HG03439 (cell line): ENCODE measurements around the gene CORIN.
"Not testable (repeated sequence)": the region's sequence is repeated elsewhere in the genome, so short reads cannot be mapped to it uniquely, and the experiment has no call there.

ENCODE experiments used
- ATAC-seq: cut with Tn5 transposase; IDR thresholded peaks from one replicate; pipeline ENCODE4 v1.9.1; 2021; ENCODE audit warnings: mild to moderate bottlenecking, moderate library complexity; ENCODE audit not compliant: unreplicated experiment

Gene CORIN

DNA sequence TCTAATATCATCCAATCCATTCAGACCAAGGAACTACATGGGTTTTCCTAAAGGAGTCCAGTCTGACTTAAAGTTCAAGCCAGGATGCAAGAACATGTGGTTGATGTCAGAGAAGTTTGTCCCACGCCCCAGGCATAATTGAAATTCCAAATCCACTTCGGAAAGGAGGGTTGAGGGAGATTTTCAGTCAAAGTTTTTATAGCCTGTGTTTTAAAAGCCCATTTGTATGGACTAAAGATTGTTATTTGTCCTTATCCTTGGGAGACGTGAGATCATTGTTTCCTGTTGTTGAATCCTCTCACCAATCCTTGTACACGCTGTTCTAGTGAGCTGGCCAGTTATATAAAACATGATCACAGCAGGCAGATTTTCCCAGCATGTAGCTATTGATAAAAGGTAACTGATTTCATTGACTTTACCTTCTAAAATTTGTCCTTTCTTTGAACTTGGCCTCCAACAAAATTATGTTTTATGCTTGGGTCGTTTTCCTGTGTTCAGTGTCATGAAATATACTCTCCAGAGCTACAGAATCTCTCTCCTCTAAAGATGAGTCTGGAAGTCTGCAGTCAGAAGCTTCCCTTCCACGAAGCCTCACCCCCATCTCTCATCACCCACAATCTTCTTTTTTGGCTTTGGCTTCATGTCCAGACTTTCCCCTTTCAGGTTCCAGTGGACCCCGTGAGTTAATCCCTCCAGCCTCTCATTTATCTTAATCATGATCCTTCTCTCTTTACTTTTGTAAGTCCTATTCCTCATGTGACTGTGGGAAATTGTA, 259.9 kb downstream of the CORIN start:
- ATAC-seq = no peak

DNA sequence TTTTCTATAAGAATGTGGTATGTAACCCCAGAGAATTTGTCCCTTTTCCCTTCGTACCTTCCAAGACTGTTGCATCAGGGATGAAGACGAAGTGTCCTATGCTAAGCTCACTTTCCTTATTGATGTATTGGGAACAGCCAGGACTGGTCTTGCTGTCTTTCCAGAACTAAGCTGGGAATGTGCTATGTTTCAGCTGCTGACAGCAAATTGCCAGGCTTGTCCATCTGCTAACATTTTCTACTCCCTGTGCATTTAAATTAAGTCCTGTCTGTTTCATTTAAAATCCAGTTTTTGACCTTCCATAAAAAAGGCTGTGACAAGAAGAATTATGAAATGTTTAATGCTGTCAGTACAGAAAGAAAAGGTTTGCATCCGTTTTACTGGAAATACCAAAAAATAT, 264.9 kb downstream of the CORIN start:
- ATAC-seq = no peak

DNA sequence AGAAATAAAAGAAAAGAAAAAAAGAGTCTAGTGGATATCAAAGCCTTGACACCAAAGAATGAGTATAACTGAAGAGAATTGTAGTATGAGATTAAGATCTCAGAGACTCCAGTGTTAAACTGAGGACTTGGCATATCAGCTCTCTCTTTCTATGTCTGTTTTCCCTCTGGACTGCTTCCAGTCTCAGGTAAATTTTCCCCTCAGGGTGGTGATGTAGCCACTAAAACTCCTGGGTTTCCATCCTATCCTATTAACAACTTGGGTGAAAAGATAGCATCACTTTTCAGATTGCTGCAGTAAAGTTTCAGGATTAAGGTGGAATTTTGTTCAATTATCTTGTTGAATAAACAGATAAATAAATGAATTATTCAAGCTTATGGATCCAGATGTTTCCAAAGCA, 267.1 kb downstream of the CORIN start:
- no peak for ATAC-seq

DNA sequence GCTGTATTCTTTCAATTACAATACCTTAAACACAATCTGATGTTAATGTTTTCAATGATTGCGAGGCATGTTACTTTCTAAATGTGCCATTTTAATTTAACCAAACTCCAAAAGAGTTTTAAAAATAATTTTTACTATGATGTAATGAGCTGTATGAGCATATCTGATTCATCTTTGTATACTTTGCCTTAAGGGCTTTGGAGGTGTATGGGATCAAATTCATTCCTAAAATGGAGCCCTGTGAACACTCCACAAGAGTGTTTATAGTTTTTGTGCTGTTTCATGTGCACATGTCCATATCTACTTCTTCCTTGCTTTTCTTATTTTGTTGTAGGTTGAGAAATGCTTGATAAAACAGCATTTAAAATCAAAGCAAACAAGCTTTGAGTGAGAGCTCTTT, 270.4 kb downstream of the CORIN start:
- no peak for ATAC-seq

DNA sequence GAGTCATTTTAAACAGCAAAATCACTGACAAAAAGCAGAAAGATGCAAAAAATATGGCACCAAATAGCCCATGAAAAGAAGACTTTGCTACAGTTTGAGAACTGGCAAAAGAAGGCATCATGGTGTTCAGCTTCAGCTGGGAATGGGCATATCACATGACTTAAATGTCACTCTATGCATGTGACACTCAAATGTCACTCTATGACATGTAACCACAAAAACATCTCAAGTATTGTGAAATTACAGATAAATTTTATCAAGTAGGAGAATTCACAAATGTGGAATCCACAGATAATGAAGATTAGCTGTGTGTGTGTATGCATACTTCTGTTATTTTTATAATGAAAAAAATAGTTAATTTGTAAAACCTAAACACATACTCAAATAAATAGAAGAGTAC, 270.9 kb downstream of the CORIN start:
- ATAC-seq = no peak

DNA sequence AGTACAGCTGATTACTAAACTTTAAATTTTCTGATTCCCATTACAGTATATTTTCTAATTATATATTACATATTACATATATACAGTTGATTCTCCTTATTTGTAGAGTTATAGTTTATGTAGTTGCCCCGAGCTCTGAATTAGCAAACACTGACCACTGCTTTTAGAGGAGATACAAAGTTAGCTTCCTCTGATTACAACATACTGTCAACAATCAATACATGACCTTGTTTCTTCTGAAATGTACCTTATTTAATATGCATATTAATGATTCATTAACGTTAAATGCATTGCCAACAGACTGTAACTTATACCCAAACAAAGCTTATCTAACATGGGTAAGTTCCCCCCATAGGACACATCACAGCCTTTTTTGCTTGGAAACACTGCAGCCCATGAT, 271.3 kb downstream of the CORIN start:
- ATAC-seq = no peak

DNA sequence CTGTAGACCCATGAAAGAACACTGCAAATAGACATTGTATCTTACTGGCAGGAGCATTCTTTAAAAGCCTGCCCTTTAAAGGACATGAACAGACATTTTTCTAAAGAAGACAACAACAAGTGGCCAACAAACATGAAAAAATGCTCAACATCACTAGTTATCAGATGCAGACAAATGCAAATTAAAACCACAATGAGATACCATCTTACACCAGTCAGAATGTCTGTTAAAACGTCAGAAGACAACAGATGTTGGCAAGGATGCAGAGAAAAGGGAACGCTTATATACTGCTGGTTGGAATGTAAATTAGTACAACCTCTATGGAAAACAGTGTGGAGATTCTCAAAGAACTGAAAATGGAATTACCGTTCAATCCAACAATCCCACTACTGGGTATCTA, 275.6 kb downstream of the CORIN start:
- no peak for ATAC-seq

DNA sequence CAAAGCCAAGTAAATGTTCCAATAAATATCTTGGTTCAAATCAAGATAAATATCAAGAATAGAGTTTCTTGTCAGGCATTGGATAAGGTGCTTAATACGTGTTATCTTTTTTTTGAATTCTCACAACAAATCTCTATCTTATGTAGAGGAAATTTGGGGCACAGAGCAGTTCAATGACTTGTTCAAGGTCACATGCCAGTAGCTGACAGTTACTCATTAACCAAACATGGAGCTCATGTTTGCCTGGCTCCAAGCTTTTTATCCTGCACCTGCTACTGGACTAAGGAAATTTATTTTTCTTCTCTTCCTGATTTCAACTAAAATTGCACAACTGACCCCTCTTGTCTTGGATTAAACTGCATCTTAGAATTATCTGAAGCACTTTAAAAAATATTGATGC, 276.5 kb downstream of the CORIN start:
- ATAC-seq = no peak

DNA sequence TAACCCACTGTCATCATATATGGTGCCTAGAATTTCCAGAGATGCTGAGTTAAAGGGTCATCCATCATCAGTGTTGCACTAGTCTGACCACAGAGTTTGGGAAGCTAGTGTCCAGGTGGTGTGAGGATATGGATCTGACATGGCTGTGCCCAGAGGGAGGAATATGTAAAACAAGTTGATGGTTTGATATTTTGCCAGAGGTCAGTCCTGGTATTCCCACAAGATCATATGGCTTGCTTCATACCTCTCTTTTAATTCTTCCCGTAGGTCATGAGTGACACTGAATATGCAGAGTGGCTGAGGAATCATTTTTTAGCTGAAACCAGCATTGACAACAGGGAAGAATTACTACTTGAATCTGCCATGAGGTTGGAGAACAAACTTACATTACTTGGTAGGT, 277.2 kb downstream of the CORIN start:
- no peak for ATAC-seq

DNA sequence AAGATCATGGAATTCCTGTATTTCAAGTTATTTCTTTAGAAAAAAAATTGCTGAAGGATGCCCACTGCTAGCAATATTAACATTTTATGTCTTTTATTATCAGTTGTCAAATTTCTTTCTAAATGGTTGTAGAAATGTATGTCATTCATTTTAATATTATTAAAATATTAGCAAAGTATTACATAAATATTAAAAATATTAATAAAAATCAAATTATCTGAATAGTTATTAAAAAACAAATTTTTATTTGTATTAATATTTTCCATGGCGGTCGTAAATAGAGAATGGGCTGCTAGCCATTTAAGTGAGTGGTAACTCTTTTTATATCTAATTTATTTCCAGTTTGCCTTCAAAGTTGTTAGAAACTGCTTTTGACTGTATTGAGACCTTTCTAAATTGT, 280.6 kb downstream of the CORIN start:
- no peak for ATAC-seq

DNA sequence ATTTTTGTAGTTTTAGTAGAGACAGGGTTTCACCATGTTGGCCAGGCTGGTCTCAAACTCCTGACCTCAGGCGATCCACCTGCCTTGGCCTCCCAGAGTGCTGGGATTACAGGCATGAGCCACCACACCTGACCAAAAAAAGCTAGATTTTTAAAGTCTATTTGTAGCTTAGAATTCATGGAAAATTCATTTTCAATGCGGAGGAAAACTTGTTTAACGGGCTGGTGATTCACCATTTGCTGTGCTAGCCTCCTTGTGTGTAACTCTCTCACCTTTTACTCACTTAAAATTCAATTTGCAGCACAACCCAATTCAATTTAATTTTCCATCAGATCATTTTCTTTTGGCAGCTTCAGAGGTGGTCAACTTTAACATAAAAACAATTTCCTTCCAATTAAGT, 281.9 kb downstream of the CORIN start:
- not testable (repeated sequence) for ATAC-seq

DNA sequence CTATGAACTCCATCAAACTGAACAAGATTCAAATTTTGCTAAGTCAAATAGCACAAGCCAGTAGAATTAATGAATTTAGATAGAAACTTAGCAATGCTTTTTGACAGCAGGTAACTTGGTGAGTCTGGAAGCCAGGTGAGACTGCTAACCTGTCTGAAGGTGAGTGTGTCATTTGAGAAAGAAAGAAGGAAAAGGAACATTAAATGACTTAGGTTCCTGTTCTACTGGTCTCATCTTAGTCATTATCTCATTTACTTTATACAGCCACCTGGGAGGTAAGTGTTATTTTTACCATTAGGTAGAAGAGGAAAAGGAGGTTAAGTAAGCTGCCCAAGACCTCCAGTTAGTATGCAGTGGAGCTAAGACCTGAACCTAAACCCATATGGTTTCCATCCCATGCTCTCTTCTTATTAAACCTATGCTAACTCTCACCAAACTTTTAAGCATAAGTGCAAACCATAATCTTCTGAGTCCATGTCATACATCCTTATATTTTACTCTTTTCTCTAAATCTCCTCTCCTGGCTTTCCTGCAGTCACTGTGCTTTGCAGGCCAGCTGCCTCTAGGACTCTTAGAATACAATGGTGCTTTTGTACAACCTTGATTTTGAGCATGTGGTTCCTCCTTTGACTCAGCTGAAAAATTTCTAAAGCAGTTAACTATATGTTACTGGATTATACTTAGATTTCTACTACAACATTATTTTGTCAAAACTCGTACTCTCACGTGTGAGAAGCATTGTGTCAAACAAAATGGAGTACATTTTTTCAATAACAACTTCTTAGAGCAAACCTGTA, 284.3 kb downstream of the CORIN start:
- no peak for ATAC-seq

DNA sequence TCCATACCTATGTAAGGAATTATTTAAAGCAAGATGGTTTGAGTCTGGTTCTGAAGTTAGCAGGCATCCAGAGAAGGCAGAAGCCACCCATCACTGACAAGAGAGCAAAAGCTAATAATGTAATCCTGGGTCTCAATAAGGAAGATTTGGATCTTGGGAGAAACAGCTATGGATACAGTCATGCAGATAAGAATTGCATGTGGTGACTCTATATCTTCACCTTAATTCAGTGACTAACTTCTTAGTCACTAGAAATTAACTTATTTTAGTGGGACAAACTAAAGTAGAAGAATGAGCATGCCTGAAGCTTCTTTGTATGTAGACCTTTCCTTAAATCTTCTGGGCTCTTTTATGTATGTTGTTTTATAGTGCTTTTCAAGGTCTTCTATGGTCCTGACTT, 286.2 kb downstream of the CORIN start:
- ATAC-seq = no peak

DNA sequence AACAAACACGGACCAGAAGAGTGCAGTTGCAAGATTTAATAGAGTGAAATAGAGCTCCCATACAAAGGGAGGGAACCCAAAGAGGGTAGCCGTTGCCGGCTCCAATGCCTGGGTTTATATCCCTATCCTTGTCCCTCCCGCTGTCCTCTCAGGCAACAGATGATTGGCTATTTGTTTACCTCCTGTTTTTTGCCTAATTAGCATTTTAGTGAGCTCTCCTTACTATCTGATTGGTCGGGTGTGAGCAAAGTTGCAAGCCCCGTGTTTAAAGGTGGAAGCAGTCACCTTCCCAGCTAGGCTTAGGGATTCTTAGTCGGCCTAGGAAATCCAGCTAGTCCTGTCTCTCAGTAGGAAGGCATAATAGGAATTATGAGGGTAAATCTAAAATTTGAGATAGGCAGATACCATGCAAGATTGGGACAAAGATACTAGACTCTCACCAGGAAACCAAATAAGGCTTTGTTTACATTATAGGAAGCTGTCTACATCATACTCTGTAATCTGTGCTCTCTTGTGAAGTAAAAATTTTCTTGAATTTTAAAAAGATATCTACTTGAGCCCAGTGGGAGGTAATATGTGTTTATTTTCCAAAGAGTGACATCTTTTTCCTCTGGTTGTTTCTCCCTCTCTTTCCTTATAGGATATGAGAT, 286.8 kb downstream of the CORIN start:
- no peak for ATAC-seq

DNA sequence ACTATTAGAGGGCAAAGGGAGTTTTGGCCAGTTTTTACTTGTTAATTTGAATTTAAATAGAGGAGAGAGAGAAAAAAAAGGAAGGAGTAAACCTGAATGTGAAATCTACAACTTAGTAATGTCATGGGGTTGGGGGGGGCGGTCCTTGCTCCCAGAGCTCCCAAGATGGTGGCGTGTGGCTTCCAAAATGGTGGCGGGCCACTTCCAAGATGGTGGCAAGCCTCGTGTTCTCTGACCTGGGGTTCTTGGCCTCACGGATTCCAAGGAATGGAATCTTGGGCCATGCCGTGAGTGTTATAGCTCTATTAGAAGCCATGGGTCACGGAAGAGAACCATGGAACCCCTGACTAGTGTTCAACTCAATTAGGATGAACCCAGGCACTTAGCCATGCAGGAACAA, 287.5 kb downstream of the CORIN start:
- not testable (repeated sequence) for ATAC-seq
